ENCODE data around the gene CSNK2B.
A peak's percentile ranks its signal among the peaks of the same experiment; 100 is the strongest.

The CSNK2B gene

GRCh38 chr6:31634969-31635575 is 30.8 kb upstream of the CSNK2B start:
- H3K36me3 ChIP-seq (ENCODE audit: control insufficient read depth in 4 of 4, insufficient read depth in 4 of 4, low read length in 3 of 4) = peaks cover 20 to 94% (median 85%) of the 10 kb centered on the region in 4 experiments
- no peak overlapping the region for H3K4me3 ChIP-seq (ENCODE audit: control insufficient read depth in 1 of 7, extremely low read depth in 1 of 7, insufficient read depth in 4 of 7, low read depth in 2 of 7, low read length in 6 of 7)
- H3K27me3 ChIP-seq (replicated peaks in 2 of 5; ENCODE audit: control insufficient read depth in 4 of 5, insufficient read depth in 5 of 5, low read length in 4 of 5) = no peaks in the 10 kb centered on the region
- ChIA-PET POLR2A (no interaction called here), CTCF (interaction anchor here (1.1 to 2.5 kb wide), 5 partner anchors 8 to 16 kb away, joined by 3 to 15 read pairs (median 5); no protein-coding TSS in a partner anchor)
- DNase-seq = no peak
- H3K9me3 ChIP-seq (ENCODE audit: control extremely low read depth in 1 of 5, control insufficient read depth in 4 of 5, insufficient read depth in 2 of 5, low read depth in 1 of 5, low read length in 4 of 5) = no peaks in the 10 kb centered on the region
- H3K27ac ChIP-seq (ENCODE audit: insufficient read depth in 1 of 2, low read depth in 1 of 2, low read length in 2 of 2, poor library complexity in 1 of 2, severe bottlenecking in 2 of 2) = no peak overlapping the region
- WGBS (ENCODE audit: insufficient coverage) = 100% methylated on average over 10 of the region's 11 CpGs
- H3K4me1 ChIP-seq (ENCODE audit: control extremely low read depth in 1 of 4, control insufficient read depth in 4 of 4, insufficient read depth in 4 of 4, low read length in 3 of 4) = peaks cover 0 to 9% (median 3%) of the 10 kb centered on the region in 4 experiments

DNA sequence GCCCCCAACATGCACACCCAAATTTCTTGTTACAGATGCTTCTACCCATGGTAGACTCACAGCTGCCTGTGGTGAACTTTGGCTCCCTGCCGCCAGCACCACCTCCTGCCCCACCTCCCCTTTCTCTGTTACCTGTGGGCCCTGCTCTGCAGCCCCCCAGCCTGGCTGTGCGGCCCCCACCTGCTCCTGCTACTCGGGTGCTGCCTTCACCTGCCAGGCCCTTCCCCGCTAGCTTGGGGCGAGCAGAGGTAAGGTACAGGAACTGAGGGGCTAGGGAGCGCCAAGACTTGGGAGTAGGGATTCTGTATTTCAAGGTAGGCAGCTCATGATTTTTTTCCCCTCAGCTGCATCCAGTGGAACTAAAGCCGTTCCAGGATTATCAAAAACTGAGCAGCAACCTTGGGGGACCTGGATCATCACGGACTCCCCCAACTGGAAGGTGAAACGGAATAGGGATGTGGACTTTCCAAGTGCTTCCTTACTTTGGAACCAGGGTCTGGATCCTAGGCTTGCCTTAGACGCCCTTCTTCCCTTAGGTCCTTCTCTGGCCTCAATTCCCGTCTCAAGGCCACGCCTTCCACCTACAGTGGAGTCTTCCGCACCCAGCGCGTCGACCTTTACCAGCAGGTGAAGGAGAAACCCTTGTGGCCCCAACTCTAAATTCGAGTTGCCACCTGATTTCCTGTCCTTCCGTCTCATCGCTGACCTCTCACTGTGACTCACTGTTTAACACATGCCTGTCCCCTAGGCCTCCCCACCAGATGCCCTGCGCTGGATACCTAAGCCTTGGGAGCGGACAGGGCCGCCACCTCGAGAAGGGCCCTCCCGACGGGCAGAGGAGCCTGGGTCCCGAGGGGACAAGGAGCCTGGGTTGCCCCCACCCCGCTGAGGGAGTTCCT is 28.9 kb upstream of the CSNK2B start:
- DNase-seq = no peak
- H3K9me3 ChIP-seq (ENCODE audit: control extremely low read depth in 1 of 5, control insufficient read depth in 4 of 5, insufficient read depth in 2 of 5, low read depth in 1 of 5, low read length in 4 of 5) = no peaks in the 10 kb centered on the region
- H3K4me1 ChIP-seq (ENCODE audit: control extremely low read depth in 1 of 4, control insufficient read depth in 4 of 4, insufficient read depth in 4 of 4, low read length in 3 of 4) = peaks cover 0 to 11% (median 3%) of the 10 kb centered on the region in 4 experiments
- ChIA-PET CTCF (interaction anchor here (1.5 to 2.5 kb wide), 4 partner anchors 9 to 15 kb away, joined by 3 to 15 read pairs (median 3); no protein-coding TSS in a partner anchor), POLR2A (no interaction called here)
- WGBS (ENCODE audit: insufficient coverage) = 95% methylated on average over 22 of the region's 27 CpGs
- no peak overlapping the region for H3K4me3 ChIP-seq (ENCODE audit: control insufficient read depth in 1 of 7, extremely low read depth in 1 of 7, insufficient read depth in 4 of 7, low read depth in 2 of 7, low read length in 6 of 7)
- peaks cover 19 to 94% (median 86%) of the 10 kb centered on the region in 4 experiments for H3K36me3 ChIP-seq (ENCODE audit: control insufficient read depth in 4 of 4, insufficient read depth in 4 of 4, low read length in 3 of 4)
- no peak overlapping the region for H3K27ac ChIP-seq (ENCODE audit: insufficient read depth in 1 of 2, low read depth in 1 of 2, low read length in 2 of 2, poor library complexity in 1 of 2, severe bottlenecking in 2 of 2)
- no peaks in the 10 kb centered on the region for H3K27me3 ChIP-seq (replicated peaks in 2 of 5; ENCODE audit: control insufficient read depth in 4 of 5, insufficient read depth in 5 of 5, low read length in 4 of 5)

GRCh38 chr6:31639043-31639442 is 26.8 kb upstream of the CSNK2B start:
- ChIA-PET CTCF (interaction anchor here (0.7 to 2.8 kb wide), 7 partner anchors 11 to 88 kb away, joined by 3 to 10 read pairs (median 5); no protein-coding TSS in a partner anchor), POLR2A (interaction anchor here (0.5 to 1.7 kb wide), 4 partner anchors 13 to 908 kb away, joined by 3 to 7 read pairs (median 4); partner anchors contain the start of genes GPANK1 and HSPA1B)
- Histone ChIP-seq H3K36me3 (ENCODE audit: control insufficient read depth in 4 of 4, insufficient read depth in 4 of 4, low read length in 3 of 4) (peaks cover 19 to 91% (median 82%) of the 10 kb centered on the region in 4 experiments), H3K27me3 (replicated peaks in 2 of 5; ENCODE audit: control insufficient read depth in 4 of 5, insufficient read depth in 5 of 5, low read length in 4 of 5) (no peaks in the 10 kb centered on the region), H3K4me1 (ENCODE audit: control extremely low read depth in 1 of 4, control insufficient read depth in 4 of 4, insufficient read depth in 4 of 4, low read length in 3 of 4) (peaks cover 0 to 11% (median 3%) of the 10 kb centered on the region in 4 experiments), H3K4me3 (ENCODE audit: control insufficient read depth in 1 of 7, extremely low read depth in 1 of 7, insufficient read depth in 4 of 7, low read depth in 2 of 7, low read length in 6 of 7) (no peak overlapping the region), H3K27ac (ENCODE audit: insufficient read depth in 1 of 2, low read depth in 1 of 2, low read length in 2 of 2, poor library complexity in 1 of 2, severe bottlenecking in 2 of 2) (peak overlapping the region in 1 of 2 experiments; percentile 19), H3K9me3 (ENCODE audit: control extremely low read depth in 1 of 5, control insufficient read depth in 4 of 5, insufficient read depth in 2 of 5, low read depth in 1 of 5, low read length in 4 of 5) (no peaks in the 10 kb centered on the region)
- no peak for DNase-seq
- 94% methylated on average over 3 of the region's 9 CpGs for WGBS (ENCODE audit: insufficient coverage)

DNA sequence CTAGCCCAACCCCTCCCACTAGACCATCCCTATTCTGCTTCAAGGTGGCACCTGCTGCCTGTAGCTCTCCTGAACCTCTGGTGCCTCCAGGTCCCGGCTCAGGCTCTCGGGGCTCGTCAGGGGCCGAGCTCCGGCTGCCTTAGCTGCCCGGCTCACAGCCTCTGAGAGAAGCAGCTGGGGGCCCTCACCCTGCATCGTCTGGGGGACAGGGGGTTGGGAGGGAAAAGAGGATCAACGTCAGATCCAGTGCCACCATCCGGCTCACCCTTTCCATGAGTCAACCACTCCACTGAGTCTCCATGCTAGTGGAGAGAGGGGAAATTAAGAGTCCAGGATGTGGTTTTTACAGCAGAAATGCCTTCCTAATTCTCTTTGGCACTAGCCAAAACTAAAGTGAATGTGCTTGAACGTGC is 26.4 kb upstream of the CSNK2B start:
- Histone ChIP-seq H3K4me3 (ENCODE audit: control insufficient read depth in 1 of 7, extremely low read depth in 1 of 7, insufficient read depth in 4 of 7, low read depth in 2 of 7, low read length in 6 of 7) (no peak overlapping the region), H3K9me3 (ENCODE audit: control extremely low read depth in 1 of 5, control insufficient read depth in 4 of 5, insufficient read depth in 2 of 5, low read depth in 1 of 5, low read length in 4 of 5) (no peaks in the 10 kb centered on the region), H3K27ac (ENCODE audit: insufficient read depth in 1 of 2, low read depth in 1 of 2, low read length in 2 of 2, poor library complexity in 1 of 2, severe bottlenecking in 2 of 2) (peak overlapping the region in 1 of 2 experiments; percentile 19), H3K36me3 (ENCODE audit: control insufficient read depth in 4 of 4, insufficient read depth in 4 of 4, low read length in 3 of 4) (peaks cover 18 to 91% (median 81%) of the 10 kb centered on the region in 4 experiments), H3K27me3 (replicated peaks in 2 of 5; ENCODE audit: control insufficient read depth in 4 of 5, insufficient read depth in 5 of 5, low read length in 4 of 5) (no peaks in the 10 kb centered on the region), H3K4me1 (ENCODE audit: control extremely low read depth in 1 of 4, control insufficient read depth in 4 of 4, insufficient read depth in 4 of 4, low read length in 3 of 4) (peaks cover 0 to 11% (median 3%) of the 10 kb centered on the region in 4 experiments)
- DNase-seq = peak in 2 of 3 donors; percentile 46 to 52
- ChIA-PET CTCF (interaction anchor here (0.7 to 2.8 kb wide), 7 partner anchors 11 to 89 kb away, joined by 3 to 10 read pairs (median 5); no protein-coding TSS in a partner anchor), POLR2A (interaction anchor here (1.0 to 1.7 kb wide), 2 partner anchors 12 to 188 kb away, joined by 3 to 7 read pairs; partner anchors contain the start of gene HSPA1B)
- 31% methylated on average over 2 of the region's 10 CpGs for WGBS (ENCODE audit: insufficient coverage)

DNA sequence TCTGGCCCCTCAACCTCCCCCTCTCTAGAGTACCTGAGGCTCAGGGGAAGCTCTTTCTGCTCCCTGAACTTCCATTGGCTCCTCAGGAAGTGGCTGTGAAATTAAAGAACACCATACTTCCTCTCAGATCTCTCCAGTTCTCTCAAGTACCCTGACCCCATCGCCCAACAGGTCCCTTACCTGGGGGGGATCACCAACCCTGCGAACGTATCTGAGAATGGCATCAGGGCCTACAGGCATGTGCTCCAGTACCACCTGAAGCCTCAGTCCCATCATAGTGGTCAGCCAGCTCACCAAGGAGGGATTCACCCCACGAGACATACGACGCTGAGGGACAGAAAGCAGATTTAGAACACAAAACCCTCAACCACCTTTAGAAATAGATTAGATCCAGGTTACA is 25.3 kb upstream of the CSNK2B start:
- Histone ChIP-seq H3K27ac (ENCODE audit: insufficient read depth in 1 of 2, low read depth in 1 of 2, low read length in 2 of 2, poor library complexity in 1 of 2, severe bottlenecking in 2 of 2) (no peak overlapping the region), H3K27me3 (replicated peaks in 2 of 5; ENCODE audit: control insufficient read depth in 4 of 5, insufficient read depth in 5 of 5, low read length in 4 of 5) (no peaks in the 10 kb centered on the region), H3K36me3 (ENCODE audit: control insufficient read depth in 4 of 4, insufficient read depth in 4 of 4, low read length in 3 of 4) (peaks cover 20 to 91% (median 81%) of the 10 kb centered on the region in 4 experiments), H3K9me3 (ENCODE audit: control extremely low read depth in 1 of 5, control insufficient read depth in 4 of 5, insufficient read depth in 2 of 5, low read depth in 1 of 5, low read length in 4 of 5) (no peaks in the 10 kb centered on the region), H3K4me1 (ENCODE audit: control extremely low read depth in 1 of 4, control insufficient read depth in 4 of 4, insufficient read depth in 4 of 4, low read length in 3 of 4) (peaks cover 0 to 11% (median 3%) of the 10 kb centered on the region in 4 experiments), H3K4me3 (ENCODE audit: control insufficient read depth in 1 of 7, extremely low read depth in 1 of 7, insufficient read depth in 4 of 7, low read depth in 2 of 7, low read length in 6 of 7) (no peak overlapping the region)
- DNase-seq = no peak
- WGBS (ENCODE audit: insufficient coverage) = 93% methylated on average over 6 of the region's 6 CpGs
- ChIA-PET POLR2A (interaction anchor here (1.2 kb wide), 1 partner anchor 11 kb away, joined by 5 read pairs; no protein-coding TSS in a partner anchor), CTCF (interaction anchor here (0.9 to 2.8 kb wide), 5 partner anchors 10 to 90 kb away, joined by 3 to 10 read pairs (median 4); partner anchors contain the start of gene BAG6)

DNA sequence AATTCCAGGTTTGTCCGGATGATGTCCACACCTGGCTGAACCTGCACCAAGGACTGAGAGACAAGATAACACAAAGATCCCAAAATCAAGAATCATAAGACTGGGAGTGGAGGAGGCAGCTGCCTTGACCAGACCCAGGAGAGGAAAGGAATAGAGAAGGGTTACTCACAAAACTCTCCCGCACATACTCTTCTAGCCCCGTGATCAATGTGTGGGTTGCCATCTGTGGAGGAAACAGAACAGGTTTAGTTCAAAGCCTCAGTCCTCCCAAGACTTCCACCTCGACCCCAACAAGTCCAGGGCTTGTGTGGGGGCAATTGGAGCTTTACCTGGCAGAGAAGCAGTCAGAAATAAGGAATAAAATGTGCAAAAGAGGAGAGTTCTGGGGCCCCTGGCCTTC is 24.5 kb upstream of the CSNK2B start:
- Histone ChIP-seq H3K27me3 (replicated peaks in 2 of 5; ENCODE audit: control insufficient read depth in 4 of 5, insufficient read depth in 5 of 5, low read length in 4 of 5) (no peaks in the 10 kb centered on the region), H3K4me3 (ENCODE audit: control insufficient read depth in 1 of 7, extremely low read depth in 1 of 7, insufficient read depth in 4 of 7, low read depth in 2 of 7, low read length in 6 of 7) (no peak overlapping the region), H3K27ac (ENCODE audit: insufficient read depth in 1 of 2, low read depth in 1 of 2, low read length in 2 of 2, poor library complexity in 1 of 2, severe bottlenecking in 2 of 2) (no peak overlapping the region), H3K36me3 (ENCODE audit: control insufficient read depth in 4 of 4, insufficient read depth in 4 of 4, low read length in 3 of 4) (peaks cover 20 to 91% (median 77%) of the 10 kb centered on the region in 4 experiments), H3K9me3 (ENCODE audit: control extremely low read depth in 1 of 5, control insufficient read depth in 4 of 5, insufficient read depth in 2 of 5, low read depth in 1 of 5, low read length in 4 of 5) (no peaks in the 10 kb centered on the region), H3K4me1 (ENCODE audit: control extremely low read depth in 1 of 4, control insufficient read depth in 4 of 4, insufficient read depth in 4 of 4, low read length in 3 of 4) (peaks cover 0 to 11% (median 3%) of the 10 kb centered on the region in 4 experiments)
- WGBS (ENCODE audit: insufficient coverage) = 87% methylated on average over 3 of the region's 4 CpGs
- CTCF ChIA-PET = interaction anchor here (1.7 to 2.8 kb wide), 2 partner anchors 9 to 20 kb away, joined by 4 to 10 read pairs; no protein-coding TSS in a partner anchor
- POLR2A ChIA-PET = interaction anchor here (1.2 kb wide), 1 partner anchor 10 kb away, joined by 5 read pairs; no protein-coding TSS in a partner anchor
- no peak for DNase-seq
